ENCODE data around the gene LHX4. TPM values are rescaled to one million over a fixed set of nuclear protein-coding genes. Genes with fewer than 3 reads are reported as not detected.

The LHX4 gene
- total RNA-seq, 5 donors from 2014 or later (not counting 1 experiment from before 2014, with no cell fraction given): 0.03 TPM; not detected in 3

- H3K36me3 ChIP-seq (ENCODE audit: control insufficient read depth in 2 of 2, extremely low read depth in 1 of 2, insufficient read depth in 1 of 2, low read length in 1 of 2): no peaks in the 10 kb centered on the region
- 7% methylated on average over 53 of the region's 57 CpGs for WGBS (ENCODE audit: insufficient coverage)
- H3K4me3 Mint-ChIP-seq: peak overlapping the region; percentile 68 to 73 (median 68)
- peaks cover 50 to 77% of the 10 kb centered on the region in 2 donors for H3K27me3 Mint-ChIP-seq
- H3K27ac ChIP-seq (ENCODE audit: low read length): no peak overlapping the region
- peak in 3 of 4 experiments; percentile 15 to 25 (median 19) for ATAC-seq (replicated peaks in 1 of 4)
- H3K9me3 ChIP-seq: no peaks in the 10 kb centered on the region
- H3K4me1 ChIP-seq (ENCODE audit: control insufficient read depth in 1 of 2, extremely low read depth in 1 of 2, insufficient read depth in 2 of 2, low read length in 2 of 2): peaks cover 18 to 44% of the 10 kb centered on the region in 2 experiments
- no peaks in the 10 kb centered on the region for H3K36me3 Mint-ChIP-seq
- H3K4me3 ChIP-seq (ENCODE audit: control insufficient read depth in 1 of 2, extremely low read depth in 1 of 2, low read length in 1 of 2): peak overlapping the region; percentile 43 to 78
- CTCF ChIA-PET: no interaction called here
- peaks cover 16 to 30% (median 19%) of the 10 kb centered on the region in 3 donors for H3K4me1 Mint-ChIP-seq
- peaks cover 20 to 76% of the 10 kb centered on the region in 2 experiments for H3K27me3 ChIP-seq (replicated peaks in 1 of 2; ENCODE audit: control insufficient read depth in 2 of 2, extremely low read depth in 1 of 2, insufficient read depth in 2 of 2, low read length in 1 of 2)
- no peak overlapping the region for H3K27ac Mint-ChIP-seq
- DNase-seq: peak in 1 of 35 experiments; percentile 25
- POLR2A ChIA-PET: no interaction called here
- H3K9me3 Mint-ChIP-seq: no peaks in the 10 kb centered on the region
Measured at GRCh38 chr1:180228648-180229482, 1.2 kb upstream of the LHX4 start.

- H3K36me3 Mint-ChIP-seq: no peaks in the 10 kb centered on the region
- peak in 2 of 4 experiments; percentile 17 to 26 for ATAC-seq (replicated peaks in 1 of 4)
- DNase-seq: no peak
- H3K9me3 ChIP-seq: no peaks in the 10 kb centered on the region
- H3K27me3 ChIP-seq (replicated peaks in 1 of 2; ENCODE audit: control insufficient read depth in 2 of 2, extremely low read depth in 1 of 2, insufficient read depth in 2 of 2, low read length in 1 of 2): peaks cover 21 to 80% of the 10 kb centered on the region in 2 experiments
- 2% methylated on average over 27 of the region's 28 CpGs for WGBS (ENCODE audit: insufficient coverage)
- peaks cover 28 to 43% (median 34%) of the 10 kb centered on the region in 3 donors for H3K4me1 Mint-ChIP-seq
- ChIA-PET CTCF (no interaction called here), POLR2A (no interaction called here)
- peaks cover 46 to 77% of the 10 kb centered on the region in 2 donors for H3K27me3 Mint-ChIP-seq
- no peak overlapping the region for H3K27ac ChIP-seq (ENCODE audit: low read length)
- H3K4me3 ChIP-seq (ENCODE audit: control insufficient read depth in 1 of 2, extremely low read depth in 1 of 2, low read length in 1 of 2): peak overlapping the region; percentile 43 to 88
- peaks cover 18 to 57% of the 10 kb centered on the region in 2 experiments for H3K4me1 ChIP-seq (ENCODE audit: control insufficient read depth in 1 of 2, extremely low read depth in 1 of 2, insufficient read depth in 2 of 2, low read length in 2 of 2)
- no peaks in the 10 kb centered on the region for H3K9me3 Mint-ChIP-seq
- H3K36me3 ChIP-seq (ENCODE audit: control insufficient read depth in 2 of 2, extremely low read depth in 1 of 2, insufficient read depth in 1 of 2, low read length in 1 of 2): no peaks in the 10 kb centered on the region
- peak overlapping the region; percentile 71 to 73 (median 71) for H3K4me3 Mint-ChIP-seq
- no peak overlapping the region for H3K27ac Mint-ChIP-seq
Measured at GRCh38 chr1:180230416-180230790, 339 bp downstream of the LHX4 start.

- H3K9me3 ChIP-seq: no peaks in the 10 kb centered on the region
- H3K27ac Mint-ChIP-seq: no peak overlapping the region
- ATAC-seq (replicated peaks in 1 of 4): no peak
- H3K27me3 Mint-ChIP-seq: peaks cover 47 to 77% of the 10 kb centered on the region in 2 donors
- peak overlapping the region in 1 of 2 donors; percentile 88 for H3K4me3 ChIP-seq (ENCODE audit: control insufficient read depth in 1 of 2, extremely low read depth in 1 of 2, low read length in 1 of 2)
- H3K4me1 ChIP-seq (ENCODE audit: control insufficient read depth in 1 of 2, extremely low read depth in 1 of 2, insufficient read depth in 2 of 2, low read length in 2 of 2): peaks cover 20 to 62% of the 10 kb centered on the region in 2 experiments
- peak overlapping the region; percentile 71 to 73 (median 71) for H3K4me3 Mint-ChIP-seq
- no peaks in the 10 kb centered on the region for H3K36me3 ChIP-seq (ENCODE audit: control insufficient read depth in 2 of 2, extremely low read depth in 1 of 2, insufficient read depth in 1 of 2, low read length in 1 of 2)
- CTCF ChIA-PET: no interaction called here
- no peaks in the 10 kb centered on the region for H3K36me3 Mint-ChIP-seq
- no peak overlapping the region for H3K27ac ChIP-seq (ENCODE audit: low read length)
- 2% methylated on average over 61 of the region's 65 CpGs for WGBS (ENCODE audit: insufficient coverage)
- peaks cover 33 to 47% (median 38%) of the 10 kb centered on the region in 3 donors for H3K4me1 Mint-ChIP-seq
- H3K27me3 ChIP-seq (replicated peaks in 1 of 2; ENCODE audit: control insufficient read depth in 2 of 2, extremely low read depth in 1 of 2, insufficient read depth in 2 of 2, low read length in 1 of 2): peaks cover 21 to 83% of the 10 kb centered on the region in 2 experiments
- DNase-seq: peak in 1 of 35 experiments; percentile 20
- POLR2A ChIA-PET: no interaction called here
- H3K9me3 Mint-ChIP-seq: no peaks in the 10 kb centered on the region
Measured at GRCh38 chr1:180230791-180231505, 884 bp downstream of the LHX4 start.

GRCh38 chr1:180231506-180231921, 1.4 kb downstream of the LHX4 start:
- ChIA-PET POLR2A (no interaction called here), CTCF (no interaction called here)
- no peak overlapping the region for H3K27ac ChIP-seq (ENCODE audit: low read length)
- Mint-ChIP-seq H3K27me3 (peaks cover 50 to 79% of the 10 kb centered on the region in 2 donors), H3K4me3 (peak overlapping the region; percentile 71 to 73 (median 71)), H3K36me3 (no peaks in the 10 kb centered on the region), H3K27ac (no peak overlapping the region), H3K4me1 (peaks cover 38 to 53% (median 44%) of the 10 kb centered on the region in 3 donors), H3K9me3 (no peaks in the 10 kb centered on the region)
- peaks cover 21 to 85% of the 10 kb centered on the region in 2 experiments for H3K27me3 ChIP-seq (replicated peaks in 1 of 2; ENCODE audit: control insufficient read depth in 2 of 2, extremely low read depth in 1 of 2, insufficient read depth in 2 of 2, low read length in 1 of 2)
- ATAC-seq (replicated peaks in 1 of 4) (peak in 3 of 4 experiments; percentile 19 to 50 (median 20)), DNase-seq (peak in 3 of 35 experiments; percentile 24 to 31 (median 29))
- no peaks in the 10 kb centered on the region for H3K36me3 ChIP-seq (ENCODE audit: control insufficient read depth in 2 of 2, extremely low read depth in 1 of 2, insufficient read depth in 1 of 2, low read length in 1 of 2)
- H3K9me3 ChIP-seq: no peaks in the 10 kb centered on the region
- peak overlapping the region in 1 of 2 donors; percentile 88 for H3K4me3 ChIP-seq (ENCODE audit: control insufficient read depth in 1 of 2, extremely low read depth in 1 of 2, low read length in 1 of 2)
- WGBS (ENCODE audit: insufficient coverage): 2% methylated on average over 37 of the region's 37 CpGs
- peaks cover 20 to 67% of the 10 kb centered on the region in 2 experiments for H3K4me1 ChIP-seq (ENCODE audit: control insufficient read depth in 1 of 2, extremely low read depth in 1 of 2, insufficient read depth in 2 of 2, low read length in 2 of 2)

- Mint-ChIP-seq H3K27me3 (peaks cover 50 to 79% of the 10 kb centered on the region in 2 donors), H3K27ac (peak overlapping the region in 1 of 2 donors; percentile 11), H3K36me3 (no peaks in the 10 kb centered on the region), H3K4me3 (peak overlapping the region; percentile 69 to 73 (median 71)), H3K4me1 (peaks cover 40 to 55% (median 46%) of the 10 kb centered on the region in 3 donors), H3K9me3 (no peaks in the 10 kb centered on the region)
- ATAC-seq (replicated peaks in 1 of 4) (no peak), DNase-seq (no peak)
- Histone ChIP-seq H3K4me1 (ENCODE audit: control insufficient read depth in 1 of 2, extremely low read depth in 1 of 2, insufficient read depth in 2 of 2, low read length in 2 of 2) (peaks cover 20 to 67% of the 10 kb centered on the region in 2 experiments), H3K27ac (ENCODE audit: low read length) (no peak overlapping the region), H3K4me3 (ENCODE audit: control insufficient read depth in 1 of 2, extremely low read depth in 1 of 2, low read length in 1 of 2) (peak overlapping the region in 1 of 2 donors; percentile 88), H3K27me3 (replicated peaks in 1 of 2; ENCODE audit: control insufficient read depth in 2 of 2, extremely low read depth in 1 of 2, insufficient read depth in 2 of 2, low read length in 1 of 2) (peaks cover 21 to 85% of the 10 kb centered on the region in 2 experiments), H3K9me3 (no peaks in the 10 kb centered on the region), H3K36me3 (ENCODE audit: control insufficient read depth in 2 of 2, extremely low read depth in 1 of 2, insufficient read depth in 1 of 2, low read length in 1 of 2) (no peaks in the 10 kb centered on the region)
- ChIA-PET CTCF (interaction anchor here in 1 of 2 donors (0.9 kb wide), 1 partner anchor 77 kb away, joined by 3 read pairs; no protein-coding TSS in a partner anchor), POLR2A (no interaction called here)
- WGBS (ENCODE audit: insufficient coverage): 9% methylated on average over 11 of the region's 14 CpGs
Measured at GRCh38 chr1:180231936-180232335, 1.9 kb downstream of the LHX4 start.

- H3K9me3 ChIP-seq: no peaks in the 10 kb centered on the region
- Mint-ChIP-seq H3K36me3 (no peaks in the 10 kb centered on the region), H3K27ac (no peak overlapping the region), H3K4me3 (peak overlapping the region in 2 of 3 donors; percentile 69 to 73), H3K27me3 (peaks cover 54 to 82% of the 10 kb centered on the region in 2 donors), H3K9me3 (no peaks in the 10 kb centered on the region), H3K4me1 (peaks cover 40 to 55% (median 48%) of the 10 kb centered on the region in 3 donors)
- H3K4me1 ChIP-seq (ENCODE audit: control insufficient read depth in 1 of 2, extremely low read depth in 1 of 2, insufficient read depth in 2 of 2, low read length in 2 of 2): peaks cover 20 to 67% of the 10 kb centered on the region in 2 experiments
- H3K27ac ChIP-seq (ENCODE audit: low read length): no peak overlapping the region
- H3K4me3 ChIP-seq (ENCODE audit: control insufficient read depth in 1 of 2, extremely low read depth in 1 of 2, low read length in 1 of 2): no peak overlapping the region
- WGBS (ENCODE audit: insufficient coverage): 20% methylated on average over 1 of the region's 11 CpGs
- ATAC-seq (replicated peaks in 1 of 4) (no peak), DNase-seq (no peak)
- peaks cover 24 to 90% of the 10 kb centered on the region in 2 experiments for H3K27me3 ChIP-seq (replicated peaks in 1 of 2; ENCODE audit: control insufficient read depth in 2 of 2, extremely low read depth in 1 of 2, insufficient read depth in 2 of 2, low read length in 1 of 2)
- CTCF ChIA-PET: interaction anchor here in 1 of 2 donors (0.9 kb wide), 1 partner anchor 77 kb away, joined by 3 read pairs; no protein-coding TSS in a partner anchor
- H3K36me3 ChIP-seq (ENCODE audit: control insufficient read depth in 2 of 2, extremely low read depth in 1 of 2, insufficient read depth in 1 of 2, low read length in 1 of 2): no peaks in the 10 kb centered on the region
- POLR2A ChIA-PET: no interaction called here
Measured at GRCh38 chr1:180232521-180233043, 2.5 kb downstream of the LHX4 start.
